Sciatic nerve (tissue), 2 donors: Measurements from ENCODE around the gene AGMO. TPM values are rescaled to one million over a fixed set of nuclear protein-coding genes. Genes with fewer than 3 reads are reported as not detected.
A peak's percentile ranks its signal among the peaks of the same experiment; 100 is the strongest.

ENCODE experiments used
- ATAC-seq: fragments of 200-7000 bp; cut with Tn5 transposase; one replicate; pipeline ENCODE4 v1.9.1; 2020; ENCODE audit warnings: mild to moderate bottlenecking, moderate library complexity
- DNase-seq: peaks from one replicate; pipeline ENCODE4 v3.0.0-alpha.2; 2020; ENCODE audit warnings: low spot score
- intact Hi-C: fragments of 100-400 bp; cut with DNase I; formaldehyde crosslinking; loops from one replicate; pipeline ENCODE4 v1.14.2; 2022
- total RNA-seq: library from RNA; stranded (reverse); fragmentation: NEBNext Ultra II Directional; extraction: Animal tissue kit (Norgen Biotek cat#: 25700); gene quantifications from one replicate; pipeline ENCODE4 v1.2.1, GENCODE V29; 2021
- donor health status: DM: no; HTN: no; CAD: no.
- donor health status: DM: no; HTN: no; CAD: no.

AGMO gene
- total RNA-seq, 1 donor from 2014 or later = 6.9 TPM

DNA sequence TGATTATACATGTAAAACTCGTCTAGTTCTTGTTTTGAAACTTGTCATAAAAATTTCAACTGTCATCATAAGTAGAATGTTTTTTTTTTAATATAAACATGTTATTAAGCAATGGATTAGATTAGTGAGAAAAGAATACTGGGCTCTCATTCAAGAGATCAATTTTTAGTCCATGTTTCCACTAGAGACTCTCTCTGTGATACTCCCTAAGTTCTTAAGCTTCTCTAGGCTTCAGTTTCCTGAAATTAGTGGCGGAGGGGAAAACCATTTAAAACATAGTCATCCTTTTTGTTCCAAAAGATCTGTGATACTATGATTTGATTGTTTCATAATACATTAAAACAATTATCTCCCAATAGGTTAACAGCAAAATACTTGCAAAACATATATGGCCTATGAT is 142.2 kb downstream of the AGMO start:
- ATAC-seq = no peak
- no peak for DNase-seq
- intact Hi-C loops = no loop called here

DNA sequence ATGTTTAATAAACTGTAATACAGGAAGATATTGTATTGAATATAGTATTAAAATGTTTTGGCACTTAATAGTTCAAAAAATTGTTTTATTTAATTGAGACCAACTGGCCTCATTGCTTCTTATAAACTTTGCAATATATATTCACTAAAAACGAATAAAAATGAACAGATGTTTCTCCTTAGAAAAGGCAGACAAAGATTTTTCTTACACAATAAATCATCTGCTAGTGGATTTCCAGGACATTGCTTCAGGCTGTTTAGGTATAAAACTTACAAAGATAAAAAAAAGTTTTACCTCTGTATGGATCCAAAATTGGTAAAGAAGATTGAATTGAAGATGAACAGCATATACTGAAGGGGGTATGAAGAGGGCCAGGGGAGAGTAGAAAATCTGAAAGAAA is 143.6 kb downstream of the AGMO start:
- intact Hi-C loops = no loop called here
- no peak for DNase-seq
- ATAC-seq = no peak

DNA sequence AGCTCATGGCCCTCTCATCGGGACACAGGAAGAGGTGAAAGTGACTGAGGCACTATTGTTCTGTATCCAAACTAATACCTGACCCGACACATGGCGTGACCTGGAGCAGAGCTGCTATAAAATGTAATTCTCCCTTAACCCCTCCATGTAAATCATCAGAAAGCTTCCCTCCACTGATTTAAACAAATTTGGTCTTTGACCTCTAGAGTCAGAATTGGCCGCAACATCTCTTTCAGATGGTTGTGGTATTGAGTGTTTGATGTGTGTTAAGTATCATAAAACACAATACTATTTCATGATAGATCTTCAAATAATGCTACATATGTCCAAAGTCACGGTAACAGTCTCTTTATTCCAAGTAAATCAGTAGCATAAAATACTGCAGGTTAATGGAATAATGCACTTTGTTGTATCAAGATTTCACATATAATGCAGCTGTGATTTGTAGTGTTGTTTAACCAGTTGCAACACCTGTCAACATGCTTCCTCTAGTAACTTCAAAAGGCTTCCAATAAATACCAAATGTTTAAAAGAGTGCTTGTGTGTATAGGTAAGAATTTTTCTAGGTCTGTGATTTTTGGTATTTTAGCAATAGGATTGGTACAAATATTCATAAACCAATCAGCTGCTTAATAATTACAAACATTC is 144.3 kb downstream of the AGMO start:
- intact Hi-C loops = no loop called here
- no peak for ATAC-seq
- DNase-seq = no peak

DNA sequence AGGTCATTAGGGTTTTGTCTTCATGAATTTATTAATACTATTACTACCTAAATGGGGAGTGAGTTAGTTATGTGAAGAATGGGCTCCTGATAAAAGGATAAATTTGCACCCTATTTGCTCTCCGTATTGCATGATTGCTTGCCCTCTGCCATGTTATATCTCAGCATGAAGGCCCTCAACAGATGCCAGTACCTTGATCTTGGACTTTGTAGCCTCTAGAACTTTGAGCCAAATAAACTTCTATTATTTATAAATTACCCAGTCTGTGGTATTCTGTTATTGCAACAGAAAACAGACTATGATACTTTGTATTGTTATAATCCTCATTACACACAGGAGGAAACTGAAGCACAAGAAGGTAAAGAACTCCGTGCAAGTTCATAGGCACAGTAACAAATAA is 150.8 kb downstream of the AGMO start:
- no peak for DNase-seq
- no peak for ATAC-seq
- intact Hi-C loops = no loop called here

DNA sequence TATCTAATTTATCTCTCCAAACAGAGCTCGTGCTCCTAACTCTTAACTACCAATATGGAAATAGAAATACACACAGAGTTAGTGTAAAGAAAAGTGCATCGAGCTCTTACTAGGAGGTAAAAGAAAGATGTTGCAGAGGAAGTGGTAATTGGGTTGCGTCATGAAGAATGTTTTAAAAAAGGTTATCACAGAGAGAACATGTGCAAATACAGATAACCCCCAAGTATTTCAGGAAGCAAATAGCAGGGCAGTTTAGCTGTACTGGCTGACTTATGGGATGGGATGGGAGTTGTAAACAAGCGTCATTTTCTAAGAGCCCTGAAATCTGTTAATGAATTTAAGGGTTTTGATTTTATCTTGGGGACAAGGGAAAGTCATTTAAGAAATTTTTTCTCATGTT is 153.9 kb downstream of the AGMO start:
- intact Hi-C loops = no loop called here
- ATAC-seq (no peak), DNase-seq (no peak)

DNA sequence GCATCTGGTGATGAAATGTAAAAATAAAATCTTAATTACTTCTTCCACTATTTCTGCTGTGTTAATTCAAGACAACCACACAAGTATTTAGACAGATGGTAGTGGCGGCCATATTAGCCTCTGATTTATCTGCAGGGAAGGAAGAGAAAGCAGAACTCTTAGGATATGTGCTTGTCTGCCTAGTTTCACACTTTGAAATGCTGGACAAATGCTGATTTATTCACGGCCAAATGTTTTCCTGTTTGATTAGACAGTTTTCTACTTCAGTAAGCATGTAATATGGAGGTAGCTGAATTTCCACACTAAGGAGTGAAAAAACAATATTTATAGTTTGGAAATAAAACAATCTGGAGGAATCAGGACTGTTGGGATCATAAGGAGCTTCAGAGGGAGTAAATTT is 158.1 kb downstream of the AGMO start:
- ATAC-seq (no peak), DNase-seq (no peak)
- intact Hi-C loops = loop anchor here (5.0 kb wide), 1 partner anchor 869 kb away; no protein-coding TSS in a partner anchor

DNA sequence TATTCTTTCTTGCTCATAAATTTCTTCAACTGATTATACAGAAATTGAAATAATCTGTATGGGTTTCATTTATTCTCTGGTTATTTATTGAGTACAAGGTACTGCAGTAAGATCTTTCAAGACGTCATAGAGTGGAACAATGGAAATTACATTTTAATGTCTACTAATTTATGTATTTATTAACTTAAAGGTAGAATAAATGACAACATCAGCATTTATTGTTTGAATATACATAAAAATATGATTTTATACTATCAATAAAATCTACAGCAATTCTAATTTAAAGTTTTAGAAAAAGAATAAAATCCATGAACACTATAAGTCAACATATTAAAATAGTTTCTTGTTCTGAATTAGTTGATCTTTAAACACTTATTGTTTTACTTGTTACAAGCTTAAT is 158.5 kb downstream of the AGMO start:
- intact Hi-C loops = loop anchor here (5.0 kb wide), 1 partner anchor 869 kb away; no protein-coding TSS in a partner anchor
- ATAC-seq (no peak), DNase-seq (no peak)

DNA sequence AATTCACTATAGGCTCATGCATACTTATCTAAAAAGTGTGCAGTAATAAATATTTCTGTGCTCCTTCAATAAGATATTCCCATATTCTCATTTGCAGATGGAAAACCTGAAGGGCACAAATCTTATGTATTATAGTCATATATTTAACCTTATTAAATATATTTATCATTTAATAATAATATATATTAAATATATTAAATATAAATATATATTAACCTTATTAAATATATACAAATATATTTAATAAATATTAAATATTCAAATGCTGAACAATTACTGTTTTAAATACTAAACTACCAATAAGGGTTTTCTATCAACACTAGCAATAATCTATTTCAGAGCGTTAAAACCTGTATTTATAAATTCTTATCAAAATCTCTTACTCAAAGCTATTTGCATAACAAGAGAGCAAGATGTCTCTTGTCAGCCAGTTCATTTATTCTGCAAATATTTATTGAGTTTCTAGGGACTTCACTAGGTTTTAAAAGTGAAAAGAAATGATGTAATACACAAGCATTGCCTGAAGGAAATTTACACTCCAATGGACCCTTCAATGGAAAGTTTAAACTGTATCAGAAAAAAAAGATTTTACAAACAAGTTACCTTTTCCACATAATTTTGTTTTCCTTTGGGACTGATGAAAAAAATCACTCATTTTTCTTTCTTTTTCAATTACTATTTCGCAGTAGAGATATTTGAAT is 159.2 kb downstream of the AGMO start:
- ATAC-seq (no peak), DNase-seq (no peak)
- intact Hi-C loops = loop anchor here (5.0 kb wide), 1 partner anchor 870 kb away; no protein-coding TSS in a partner anchor

DNA sequence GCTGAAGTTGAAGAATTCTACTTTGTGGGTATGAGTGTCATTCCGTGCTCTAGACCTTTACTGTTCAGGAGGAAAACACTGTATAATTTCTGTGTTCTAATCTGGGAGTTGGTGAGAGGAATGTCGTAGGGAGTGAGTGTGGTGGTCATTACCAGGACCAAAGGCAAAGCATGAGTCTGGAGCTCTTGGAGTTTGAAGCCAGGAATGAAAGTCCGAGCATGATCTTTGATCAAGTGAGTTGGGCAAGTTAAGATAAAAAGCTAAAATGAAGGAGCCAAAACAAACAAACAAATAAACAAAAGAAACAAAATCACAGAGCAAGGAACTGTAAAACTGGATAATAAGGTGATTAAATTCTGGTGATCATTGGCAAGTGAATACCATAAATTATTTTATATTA is 161.4 kb downstream of the AGMO start:
- DNase-seq (no peak), ATAC-seq (no peak)
- intact Hi-C loops = loop anchor here (5.0 kb wide), 1 partner anchor 872 kb away; no protein-coding TSS in a partner anchor

DNA sequence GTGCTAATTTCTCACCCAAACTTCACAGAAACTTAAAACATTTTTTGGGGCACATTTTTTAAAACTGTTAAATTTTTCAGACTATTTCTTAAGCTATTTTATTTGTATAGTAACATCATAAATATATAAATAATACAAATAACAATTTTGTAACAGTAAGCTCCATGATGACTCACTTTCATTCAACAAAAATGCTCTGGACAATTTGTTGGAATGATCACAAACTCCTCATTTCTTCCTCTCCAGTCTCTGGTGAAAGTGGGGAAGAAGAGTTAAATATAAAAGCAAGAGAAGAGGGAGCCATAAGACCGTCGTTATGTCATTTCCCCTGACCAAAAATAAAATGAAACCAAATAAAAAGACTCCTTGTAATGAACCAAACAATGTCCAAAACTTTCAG is 162.4 kb downstream of the AGMO start:
- ATAC-seq = no peak
- DNase-seq = no peak
- intact Hi-C loops = no loop called here

DNA sequence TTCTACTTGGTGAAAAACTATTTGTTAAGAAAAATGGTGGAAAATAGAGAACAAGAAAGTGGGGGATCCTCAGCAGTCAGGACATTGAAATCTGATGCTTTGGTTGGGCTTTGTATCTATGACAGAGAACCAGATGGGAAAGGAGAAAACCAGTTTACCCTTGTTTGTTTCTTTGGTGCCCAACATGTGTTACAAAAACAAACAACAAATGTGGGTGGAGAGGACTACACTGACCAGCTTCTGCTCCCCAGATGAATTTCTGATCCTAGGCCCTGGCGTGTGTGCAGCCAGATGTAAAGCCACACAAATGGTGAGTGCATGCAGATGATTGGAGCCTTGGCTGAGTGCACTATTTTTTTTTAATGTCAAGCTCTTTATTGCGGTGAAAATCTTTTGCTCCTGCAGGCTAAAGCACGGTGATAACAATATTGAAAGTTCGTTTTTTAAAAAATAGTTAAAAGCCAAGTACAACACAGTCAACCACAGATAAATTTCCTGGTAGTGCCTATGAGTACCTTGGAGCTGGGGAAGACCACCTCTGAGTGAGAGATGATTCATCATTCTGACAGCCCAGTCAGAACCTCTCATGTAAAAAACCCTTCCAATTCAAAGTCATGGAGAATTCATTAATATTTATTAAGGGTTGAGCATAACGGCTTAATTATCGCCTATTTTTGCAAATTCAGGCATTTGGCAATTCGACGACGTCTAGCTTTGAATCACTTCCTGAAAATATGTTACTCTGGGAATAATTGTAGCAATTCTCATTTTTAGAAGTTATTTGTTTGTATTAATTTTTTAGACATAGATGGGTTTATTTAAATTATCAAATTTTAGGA is 163.7 kb downstream of the AGMO start:
- ATAC-seq = no peak
- DNase-seq = no peak
- intact Hi-C loops = no loop called here

DNA sequence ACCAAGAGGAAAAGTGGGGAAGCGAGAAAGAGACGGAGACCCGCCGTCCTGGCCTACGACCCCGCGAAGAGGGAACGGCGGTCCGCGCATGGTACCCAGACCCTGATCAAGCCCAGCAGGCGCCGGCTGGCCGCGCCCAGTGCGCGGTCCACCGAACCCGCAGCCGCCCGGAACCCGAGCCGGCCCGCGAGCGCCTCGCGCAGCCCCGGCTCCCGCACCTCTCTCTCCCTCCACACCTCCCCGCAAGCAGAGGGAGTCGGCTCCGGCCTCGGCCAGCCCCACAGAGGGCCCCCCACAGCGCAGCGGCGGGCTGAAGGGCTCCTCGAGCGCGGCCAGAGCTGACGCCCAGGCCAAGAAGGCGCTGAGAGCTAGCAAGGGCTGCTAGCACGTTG is 164.7 kb downstream of the AGMO start:
- intact Hi-C loops = no loop called here
- DNase-seq (peak; percentile 41), ATAC-seq (no peak)

DNA sequence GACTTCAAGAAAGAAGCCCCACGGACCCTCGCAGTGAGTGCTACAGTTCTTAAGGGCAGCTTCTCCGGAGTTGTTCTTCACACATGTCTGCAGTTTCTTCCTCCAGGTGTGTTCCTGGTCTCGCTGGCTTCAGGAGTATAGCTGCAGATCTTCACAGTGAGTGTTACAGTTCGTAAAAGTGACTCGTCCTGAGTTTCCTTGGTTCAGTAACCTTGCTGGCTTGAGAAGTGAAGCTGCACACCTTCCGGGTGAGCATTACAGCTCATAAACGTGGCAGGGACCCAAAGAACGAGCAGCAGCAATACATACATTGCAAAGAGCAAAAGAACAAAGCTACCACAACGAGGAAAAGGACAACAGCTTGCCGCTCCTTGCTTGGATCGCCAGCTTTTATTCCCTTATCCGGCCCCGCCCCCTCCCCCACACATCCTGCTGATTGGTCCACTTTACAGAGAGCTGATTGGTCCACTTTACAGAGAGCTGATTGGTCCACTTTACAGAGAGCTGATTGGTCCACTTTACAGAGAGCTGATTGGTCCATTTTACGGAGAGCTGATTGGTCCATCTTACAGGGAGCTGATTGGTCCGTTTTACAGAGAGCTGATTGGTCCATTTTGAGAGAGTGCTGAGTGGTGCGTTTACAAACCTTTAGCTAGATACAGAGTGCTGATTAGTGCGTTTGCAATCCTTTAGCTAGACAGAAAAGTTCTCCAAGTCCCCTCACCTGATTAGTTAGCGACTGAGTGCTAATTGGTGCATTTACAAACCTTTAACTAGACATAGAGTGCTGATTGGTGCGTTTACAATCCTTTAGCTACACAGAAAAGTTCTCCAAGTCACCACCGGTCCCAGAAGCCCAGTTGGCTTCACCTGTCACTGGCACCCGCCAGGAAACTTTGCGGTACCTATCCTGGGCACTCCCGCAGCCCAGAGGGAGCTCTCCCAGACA is 165.3 kb downstream of the AGMO start:
- ATAC-seq (no peak), DNase-seq (no peak)
- intact Hi-C loops = no loop called here

DNA sequence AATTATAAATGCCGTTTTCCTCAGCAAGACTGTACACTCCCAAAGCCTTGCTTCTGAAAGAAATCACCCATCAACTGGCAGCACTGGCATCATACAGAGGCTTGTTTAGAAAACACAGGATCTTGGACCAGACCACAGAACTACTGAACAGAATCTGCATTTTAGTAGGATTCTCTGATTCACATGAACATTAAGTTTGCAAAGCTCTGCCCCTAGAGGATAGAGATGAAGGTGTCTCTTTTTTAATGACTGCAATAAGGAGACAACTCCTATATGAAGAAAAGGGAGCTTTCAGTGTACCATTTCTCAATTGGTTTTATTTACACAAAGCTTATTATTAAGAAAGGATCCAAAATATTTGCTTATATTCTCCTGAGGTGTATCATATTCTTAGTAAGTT is 172.7 kb downstream of the AGMO start:
- intact Hi-C loops = no loop called here
- ATAC-seq (no peak), DNase-seq (no peak)

DNA sequence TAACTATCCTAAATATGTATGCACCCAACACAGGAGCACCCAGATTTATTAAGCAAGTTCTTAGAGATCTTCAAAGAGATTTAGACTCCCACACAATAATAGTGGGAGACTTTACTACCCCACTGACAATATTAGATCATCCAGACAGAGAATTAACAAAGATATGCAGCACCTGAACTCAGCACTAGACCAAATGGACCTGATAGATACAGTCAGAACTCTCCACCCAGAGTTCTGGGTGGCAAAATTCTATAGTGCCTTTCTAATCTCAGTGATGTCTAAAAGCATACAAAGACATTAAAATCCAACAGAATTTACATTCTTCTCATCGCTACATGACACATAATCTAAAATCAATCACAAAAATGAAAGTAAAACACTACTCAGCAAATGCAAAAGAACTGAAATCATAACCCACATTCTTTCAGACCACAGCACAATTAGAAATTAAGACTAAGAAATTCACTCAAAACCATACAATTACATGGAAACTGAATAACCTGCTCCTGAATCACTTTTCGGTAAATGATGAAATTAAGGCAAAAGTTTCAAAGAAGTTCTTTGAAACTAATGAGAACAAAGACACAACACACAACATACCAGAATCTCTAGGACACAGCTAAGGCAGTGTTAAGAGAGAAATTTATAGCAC is 183.2 kb downstream of the AGMO start:
- no peak for DNase-seq
- intact Hi-C loops = no loop called here
- ATAC-seq = no peak

DNA sequence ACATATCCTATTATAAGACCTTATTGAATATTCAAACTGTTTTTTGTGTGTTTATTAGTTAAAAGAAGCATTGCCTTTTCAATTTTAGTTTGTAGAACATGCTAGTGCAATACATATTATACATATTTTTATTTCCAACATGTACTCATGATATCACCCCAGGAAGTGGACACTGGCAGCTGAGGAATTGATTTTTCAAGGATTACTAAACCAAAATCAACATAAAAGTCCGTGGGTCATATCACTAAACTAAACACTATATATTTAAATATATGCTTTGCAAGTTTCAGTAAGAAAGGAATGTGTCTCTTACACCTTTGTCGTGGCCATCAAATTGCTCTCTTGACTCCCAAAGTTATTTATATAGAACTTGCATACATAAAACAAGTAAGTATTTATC is 185.2 kb downstream of the AGMO start:
- intact Hi-C loops = no loop called here
- no peak for DNase-seq
- no peak for ATAC-seq

DNA sequence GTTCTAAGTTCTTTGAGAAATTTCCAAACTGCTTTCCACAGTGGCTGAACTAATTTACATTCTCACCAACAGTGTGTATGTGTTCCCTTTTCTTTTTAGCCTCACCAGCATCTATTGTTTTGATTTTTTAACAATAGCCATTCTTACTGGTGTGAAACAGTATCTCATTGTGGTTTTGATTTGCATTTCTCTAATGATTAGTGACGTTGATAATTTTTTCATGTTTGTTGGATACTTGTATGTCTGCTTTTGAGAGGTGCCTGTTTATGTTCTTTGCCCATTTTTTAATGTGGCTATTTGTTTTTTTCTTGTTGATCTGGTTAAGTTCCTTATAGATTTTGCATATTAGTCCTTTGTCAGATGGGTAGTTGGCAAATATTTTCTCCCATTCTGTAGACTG is 191.4 kb downstream of the AGMO start:
- ATAC-seq (no peak), DNase-seq (no peak)
- intact Hi-C loops = no loop called here

DNA sequence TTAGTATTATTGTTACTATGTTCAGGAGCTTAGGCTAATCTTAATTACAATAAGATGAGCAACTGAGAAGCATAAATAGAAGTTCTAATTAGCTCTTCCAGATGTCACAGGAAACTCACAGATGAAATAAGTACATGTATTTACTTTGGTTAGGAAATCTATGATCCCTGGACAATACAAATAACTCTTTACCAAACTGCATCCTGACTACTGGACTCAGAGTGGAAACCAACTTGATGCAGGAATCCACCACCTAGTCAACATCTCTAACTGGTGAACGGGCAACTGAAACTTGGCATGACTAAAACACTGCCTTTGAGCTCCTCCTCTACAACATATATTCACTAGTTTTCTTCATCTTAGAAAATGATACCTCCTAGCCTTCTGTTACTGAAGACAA is 193.2 kb downstream of the AGMO start:
- intact Hi-C loops = no loop called here
- ATAC-seq (no peak), DNase-seq (no peak)
